Fibroblast of lung (primary cell): ENCODE measurements around the gene MFSD11. TPM values are rescaled to one million over a fixed set of nuclear protein-coding genes. Genes with fewer than 3 reads are reported as not detected.

Source experiments
- DNase-seq, 2 donors: peaks; one replicate each; pipeline versions ENCODE4 v3.0.0 to v3.0.0-alpha.2; 2010; ENCODE audit warnings: low read depth in 2 of 2
- H2AFZ ChIP-seq: 2 replicates; pipeline ENCODE4 v1.5.1; 2012; ENCODE audit warnings: low read length, control low read depth, inconsistent platforms
- H3K27ac ChIP-seq: 2 replicates; pipeline ENCODE4 v1.5.1; 2011; ENCODE audit warnings: low read length, control low read depth; ENCODE audit not compliant: insufficient read depth
- H3K27me3 ChIP-seq: 2 replicates; pipeline ENCODE4 v1.5.1; 2011; ENCODE audit warnings: mild to moderate bottlenecking, low read length; ENCODE audit not compliant: control insufficient read depth, insufficient read depth
- H3K36me3 ChIP-seq: 2 replicates; pipeline ENCODE4 v1.5.1; 2011; ENCODE audit warnings: low read length; ENCODE audit not compliant: control insufficient read depth, insufficient read depth
- H3K4me1 ChIP-seq: 2 replicates; pipeline ENCODE4 v1.5.1; 2011; ENCODE audit warnings: low read length; ENCODE audit not compliant: control insufficient read depth, insufficient read depth; ENCODE audit errors: extremely low read depth
- H3K4me2 ChIP-seq: 2 replicates; pipeline ENCODE4 v1.5.1; 2011; ENCODE audit warnings: low read length, control low read depth; ENCODE audit not compliant: insufficient read depth; ENCODE audit errors: extremely low read depth
- H3K4me3 ChIP-seq, 4 experiments: fragments of 200-600 bp in 1 of 4; sonication (generic) in 1 of 4; replicated peaks in 1 of 4; 2 replicates each; pipeline ENCODE4 v1.5.1; 2011 to 2016; ENCODE audit warnings: low read length in 4 of 4, low read depth in 3 of 4, mild to moderate bottlenecking in 3 of 4, control low read depth in 2 of 4, inconsistent platforms in 1 of 4, mixed read lengths in 1 of 4; ENCODE audit not compliant: insufficient read depth in 1 of 4; ENCODE audit errors: control extremely low read depth in 1 of 4
- H3K79me2 ChIP-seq: 2 replicates; pipeline ENCODE4 v1.5.1; 2012; ENCODE audit warnings: mild to moderate bottlenecking, low read length, inconsistent platforms; ENCODE audit not compliant: control insufficient read depth, insufficient read depth
- H3K9ac ChIP-seq: 2 replicates; pipeline ENCODE4 v1.5.1; 2011; ENCODE audit warnings: mild to moderate bottlenecking, low read length, control low read depth; ENCODE audit not compliant: insufficient read depth
- H3K9me3 ChIP-seq: 2 replicates; pipeline ENCODE4 v1.5.1; 2012; ENCODE audit warnings: low read depth, low read length; ENCODE audit not compliant: control insufficient read depth, insufficient read depth
- H4K20me1 ChIP-seq: 2 replicates; pipeline ENCODE4 v1.5.1; 2011; ENCODE audit warnings: low read length; ENCODE audit not compliant: control insufficient read depth, insufficient read depth; ENCODE audit errors: extremely low read depth
- EZH2 ChIP-seq: IDR thresholded peaks from 2 replicates; pipeline ENCODE4 v1.5.1; 2012; ENCODE audit warnings: low read length, control low read depth, mild to moderate bottlenecking; ENCODE audit errors: missing control alignments
- polyA plus RNA-seq, 2 donors: library from polyadenylated mRNA; depleted of rRNA in 1 of 2; stranded (reverse) in 1 of 2; unstranded in 1 of 2; fragments of >200 nt; gene quantifications; 2 replicates each; pipeline ENCODE4 v1.2.1, GENCODE V29; 2011 to 2012; ENCODE audit warnings: missing spikeins in 1 of 2
- total RNA-seq: library from RNA; depleted of rRNA; stranded (reverse); fragments of >200 nt; gene quantifications from 2 replicates; pipeline ENCODE4 v1.2.1, GENCODE V29; 2014
- TF ChIP-seq, protein P1 (sequence below), 2 donors: IDR thresholded peaks in 1 of 2; conservative IDR thresholded peaks in 1 of 2; 1 replicate in 1 of 2; 2 replicates in 1 of 2; pipeline ENCODE4 v1.5.1; 2011 to 2012; ENCODE audit warnings: low read length in 2 of 2, control low read depth in 1 of 2, inconsistent platforms in 1 of 2, low read depth in 1 of 2, mild to moderate bottlenecking in 1 of 2

Gene MFSD11
- total and polyA plus RNA-seq, 2 donors (not counting 1 experiment from before 2014, with no cell fraction given), result 22.4 to 31.4 TPM

GRCh38 chr17:76716146-76716838 lies 21.6 kb upstream of the MFSD11 start:
- Histone ChIP-seq H3K27me3 (no peaks in the 10 kb centered on the region), H3K9me3 (no peaks in the 10 kb centered on the region), H3K27ac (peak overlapping the region; percentile 95), H3K9ac (peak overlapping the region; percentile 51), H3K4me1 (peaks cover 19% of the 10 kb centered on the region), H3K4me2 (no peak overlapping the region), H3K36me3 (peaks cover 20% of the 10 kb centered on the region), H2AFZ (no peak overlapping the region), H3K79me2 (peaks cover 7% of the 10 kb centered on the region), H4K20me1 (no peaks in the 10 kb centered on the region), H3K4me3 (no peak overlapping the region)
- DNase-seq, result peak; percentile 98 to 100
- TF ChIP-seq, protein P1, sequence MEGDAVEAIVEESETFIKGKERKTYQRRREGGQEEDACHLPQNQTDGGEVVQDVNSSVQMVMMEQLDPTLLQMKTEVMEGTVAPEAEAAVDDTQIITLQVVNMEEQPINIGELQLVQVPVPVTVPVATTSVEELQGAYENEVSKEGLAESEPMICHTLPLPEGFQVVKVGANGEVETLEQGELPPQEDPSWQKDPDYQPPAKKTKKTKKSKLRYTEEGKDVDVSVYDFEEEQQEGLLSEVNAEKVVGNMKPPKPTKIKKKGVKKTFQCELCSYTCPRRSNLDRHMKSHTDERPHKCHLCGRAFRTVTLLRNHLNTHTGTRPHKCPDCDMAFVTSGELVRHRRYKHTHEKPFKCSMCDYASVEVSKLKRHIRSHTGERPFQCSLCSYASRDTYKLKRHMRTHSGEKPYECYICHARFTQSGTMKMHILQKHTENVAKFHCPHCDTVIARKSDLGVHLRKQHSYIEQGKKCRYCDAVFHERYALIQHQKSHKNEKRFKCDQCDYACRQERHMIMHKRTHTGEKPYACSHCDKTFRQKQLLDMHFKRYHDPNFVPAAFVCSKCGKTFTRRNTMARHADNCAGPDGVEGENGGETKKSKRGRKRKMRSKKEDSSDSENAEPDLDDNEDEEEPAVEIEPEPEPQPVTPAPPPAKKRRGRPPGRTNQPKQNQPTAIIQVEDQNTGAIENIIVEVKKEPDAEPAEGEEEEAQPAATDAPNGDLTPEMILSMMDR (conservative IDR thresholded peaks at IDR 0.05 in 1 of 2, IDR thresholded peaks at IDR 0.05 in 1 of 2; ENCODE audit: low read depth in 1 of 2, low read length in 2 of 2), result no peak
- no peak for TF ChIP-seq EZH2

DNA sequence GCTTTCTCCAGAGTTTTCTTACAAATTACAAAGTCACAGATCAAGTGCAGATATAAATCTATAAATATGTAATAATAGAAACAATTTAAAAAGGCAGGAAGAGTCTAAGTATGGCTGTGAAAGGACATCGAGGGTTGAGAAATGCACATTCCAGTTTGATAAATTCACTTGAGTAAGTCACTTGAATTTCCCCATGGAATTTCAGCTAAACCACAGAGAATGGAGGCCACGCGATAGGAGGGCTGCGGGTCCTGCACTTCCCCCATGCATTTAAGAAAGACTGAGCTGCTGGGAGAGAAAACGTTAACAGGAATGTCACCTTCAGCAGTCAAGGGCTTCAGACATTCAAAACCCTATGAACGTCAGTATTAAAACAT lies 21.1 kb upstream of the MFSD11 start:
- Histone ChIP-seq H3K9ac (no peak overlapping the region), H3K4me1 (peaks cover 16% of the 10 kb centered on the region), H3K4me3 (no peak overlapping the region), H2AFZ (no peak overlapping the region), H3K4me2 (no peak overlapping the region), H3K79me2 (peaks cover 9% of the 10 kb centered on the region), H3K27ac (peak overlapping the region; percentile 95), H3K9me3 (no peaks in the 10 kb centered on the region), H3K36me3 (peaks cover 22% of the 10 kb centered on the region), H4K20me1 (no peaks in the 10 kb centered on the region), H3K27me3 (no peaks in the 10 kb centered on the region)
- peak; percentile 84 to 97 for DNase-seq
- no peak for TF ChIP-seq EZH2
- TF ChIP-seq, protein P1 (conservative IDR thresholded peaks at IDR 0.05 in 1 of 2, IDR thresholded peaks at IDR 0.05 in 1 of 2; ENCODE audit: low read depth in 1 of 2, low read length in 2 of 2), result no peak

GRCh38 chr17:76718516-76718915 lies 19.4 kb upstream of the MFSD11 start:
- Histone ChIP-seq H4K20me1 (no peaks in the 10 kb centered on the region), H3K79me2 (peaks cover 17% of the 10 kb centered on the region), H3K9ac (no peak overlapping the region), H3K36me3 (peaks cover 23% of the 10 kb centered on the region), H2AFZ (no peak overlapping the region), H3K27me3 (no peaks in the 10 kb centered on the region), H3K27ac (no peak overlapping the region), H3K9me3 (no peaks in the 10 kb centered on the region), H3K4me1 (peaks cover 16% of the 10 kb centered on the region), H3K4me3 (no peak overlapping the region), H3K4me2 (no peak overlapping the region)
- TF ChIP-seq EZH2, result no peak
- TF ChIP-seq, protein P1 (conservative IDR thresholded peaks at IDR 0.05 in 1 of 2, IDR thresholded peaks at IDR 0.05 in 1 of 2; ENCODE audit: low read depth in 1 of 2, low read length in 2 of 2), result no peak
- no peak for DNase-seq
